ENCODE measurements around the gene FRS3.

DNA sequence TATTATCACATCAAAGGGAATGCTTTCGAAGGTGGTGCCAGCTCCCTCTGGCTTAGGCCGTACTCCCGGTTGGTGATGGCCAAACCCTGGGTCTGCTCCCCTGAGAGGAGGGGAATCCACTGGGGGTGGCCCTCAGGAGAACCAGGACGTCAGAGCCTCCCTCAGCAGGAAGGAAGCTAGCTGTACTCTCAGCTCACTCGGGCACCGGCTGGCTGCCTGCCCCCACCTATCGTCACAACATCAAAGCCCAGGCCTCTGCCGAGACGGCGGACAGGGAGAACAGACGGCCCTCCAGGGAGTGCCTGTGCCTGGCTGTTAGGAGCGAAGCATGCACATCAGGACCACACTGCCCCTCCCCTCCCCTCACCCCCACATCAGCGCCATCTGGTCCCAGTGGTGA, 23.3 kb downstream of the FRS3 start:
- TF ChIP-seq, protein P1, sequence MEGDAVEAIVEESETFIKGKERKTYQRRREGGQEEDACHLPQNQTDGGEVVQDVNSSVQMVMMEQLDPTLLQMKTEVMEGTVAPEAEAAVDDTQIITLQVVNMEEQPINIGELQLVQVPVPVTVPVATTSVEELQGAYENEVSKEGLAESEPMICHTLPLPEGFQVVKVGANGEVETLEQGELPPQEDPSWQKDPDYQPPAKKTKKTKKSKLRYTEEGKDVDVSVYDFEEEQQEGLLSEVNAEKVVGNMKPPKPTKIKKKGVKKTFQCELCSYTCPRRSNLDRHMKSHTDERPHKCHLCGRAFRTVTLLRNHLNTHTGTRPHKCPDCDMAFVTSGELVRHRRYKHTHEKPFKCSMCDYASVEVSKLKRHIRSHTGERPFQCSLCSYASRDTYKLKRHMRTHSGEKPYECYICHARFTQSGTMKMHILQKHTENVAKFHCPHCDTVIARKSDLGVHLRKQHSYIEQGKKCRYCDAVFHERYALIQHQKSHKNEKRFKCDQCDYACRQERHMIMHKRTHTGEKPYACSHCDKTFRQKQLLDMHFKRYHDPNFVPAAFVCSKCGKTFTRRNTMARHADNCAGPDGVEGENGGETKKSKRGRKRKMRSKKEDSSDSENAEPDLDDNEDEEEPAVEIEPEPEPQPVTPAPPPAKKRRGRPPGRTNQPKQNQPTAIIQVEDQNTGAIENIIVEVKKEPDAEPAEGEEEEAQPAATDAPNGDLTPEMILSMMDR (conservative IDR thresholded peaks at IDR 0.05; ENCODE audit: low read depth in 2 of 2) = no peak
- TF ChIP-seq JUNB (IDR thresholded peaks at IDR 0.05; ENCODE audit: unreplicated experiment) (no peak), CREB1 (CRISPR knock-in tag; IDR thresholded peaks at IDR 0.05; ENCODE audit: low read depth) (no peak)
- TF ChIP-seq, protein P2, sequence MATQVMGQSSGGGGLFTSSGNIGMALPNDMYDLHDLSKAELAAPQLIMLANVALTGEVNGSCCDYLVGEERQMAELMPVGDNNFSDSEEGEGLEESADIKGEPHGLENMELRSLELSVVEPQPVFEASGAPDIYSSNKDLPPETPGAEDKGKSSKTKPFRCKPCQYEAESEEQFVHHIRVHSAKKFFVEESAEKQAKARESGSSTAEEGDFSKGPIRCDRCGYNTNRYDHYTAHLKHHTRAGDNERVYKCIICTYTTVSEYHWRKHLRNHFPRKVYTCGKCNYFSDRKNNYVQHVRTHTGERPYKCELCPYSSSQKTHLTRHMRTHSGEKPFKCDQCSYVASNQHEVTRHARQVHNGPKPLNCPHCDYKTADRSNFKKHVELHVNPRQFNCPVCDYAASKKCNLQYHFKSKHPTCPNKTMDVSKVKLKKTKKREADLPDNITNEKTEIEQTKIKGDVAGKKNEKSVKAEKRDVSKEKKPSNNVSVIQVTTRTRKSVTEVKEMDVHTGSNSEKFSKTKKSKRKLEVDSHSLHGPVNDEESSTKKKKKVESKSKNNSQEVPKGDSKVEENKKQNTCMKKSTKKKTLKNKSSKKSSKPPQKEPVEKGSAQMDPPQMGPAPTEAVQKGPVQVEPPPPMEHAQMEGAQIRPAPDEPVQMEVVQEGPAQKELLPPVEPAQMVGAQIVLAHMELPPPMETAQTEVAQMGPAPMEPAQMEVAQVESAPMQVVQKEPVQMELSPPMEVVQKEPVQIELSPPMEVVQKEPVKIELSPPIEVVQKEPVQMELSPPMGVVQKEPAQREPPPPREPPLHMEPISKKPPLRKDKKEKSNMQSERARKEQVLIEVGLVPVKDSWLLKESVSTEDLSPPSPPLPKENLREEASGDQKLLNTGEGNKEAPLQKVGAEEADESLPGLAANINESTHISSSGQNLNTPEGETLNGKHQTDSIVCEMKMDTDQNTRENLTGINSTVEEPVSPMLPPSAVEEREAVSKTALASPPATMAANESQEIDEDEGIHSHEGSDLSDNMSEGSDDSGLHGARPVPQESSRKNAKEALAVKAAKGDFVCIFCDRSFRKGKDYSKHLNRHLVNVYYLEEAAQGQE (IDR thresholded peaks at IDR 0.05; ENCODE audit: unreplicated experiment) = no peak

Measured in GM23338 (cell line).